Vagina (tissue), 2 donors: Measurements from ENCODE around the gene USP47.

Experiments
- CTCF ChIP-seq, 3 experiments: fragments of 450-650 bp in 2 of 3; fragments of 200-600 bp in 1 of 3; sonication (generic) in 1 of 3; IDR thresholded peaks; one replicate each; pipeline ENCODE4 v1.5.1; 2017 to 2019; ENCODE audit warnings: antibody characterized with exemption in 3 of 3, mild to moderate bottlenecking in 2 of 3, moderate library complexity in 2 of 3
- POLR2A ChIP-seq, 2 donors: fragments of 450-650 bp; IDR thresholded peaks; one replicate each; pipeline ENCODE4 v1.6.1; 2017; ENCODE audit warnings: antibody characterized with exemption in 2 of 2, mild to moderate bottlenecking in 2 of 2, moderate library complexity in 2 of 2
- POLR2AphosphoS5 ChIP-seq, 2 donors: sonication (generic); formaldehyde crosslinking; IDR thresholded peaks; one replicate each; pipeline ENCODE4 v1.9.0; 2017; ENCODE audit warnings: antibody characterized with exemption in 2 of 2, mild to moderate bottlenecking in 2 of 2, low read depth in 1 of 2; ENCODE audit not compliant: insufficient read depth in 1 of 2

- TF ChIP-seq CTCF (IDR thresholded peaks at IDR 0.05) (no peak), POLR2AphosphoS5 (IDR thresholded peaks at IDR 0.05; ENCODE audit: insufficient read depth in 1 of 2, low read depth in 1 of 2) (no peak), POLR2A (IDR thresholded peaks at IDR 0.05) (no peak)
Measured at GRCh38 chr11:11982461-11982860, 140.7 kb downstream of the USP47 start.
